HCT116 (cell line): ENCODE data around the gene COPE.

ENCODE experiments used
- EZH2phosphoT487 ChIP-seq: fragments of 200-600 bp; IDR thresholded peaks from 2 replicates; pipeline ENCODE4 v1.6.1; 2018; ENCODE audit warnings: antibody characterized with exemption, borderline replicate concordance
- FOSL1 ChIP-seq: IDR thresholded peaks from 2 replicates; pipeline ENCODE4 v1.6.1; 2012; ENCODE audit warnings: low read depth
- POLR2A ChIP-seq: IDR thresholded peaks from 2 replicates; pipeline ENCODE4 v1.7.0; 2011; ENCODE audit warnings: borderline replicate concordance; ENCODE audit not compliant: insufficient read depth, insufficient read length; ENCODE audit errors: extremely low read depth
- POLR2AphosphoS5 ChIP-seq: IDR thresholded peaks from 2 replicates; pipeline ENCODE4 v1.6.1; 2011; ENCODE audit warnings: mild to moderate bottlenecking, low read depth, low read length, moderate library complexity
- RAD21 ChIP-seq: IDR thresholded peaks from 2 replicates; pipeline ENCODE4 v1.6.1; 2012; ENCODE audit warnings: low read depth, mild to moderate bottlenecking
- SIN3A ChIP-seq: IDR thresholded peaks from 2 replicates; pipeline ENCODE4 v1.6.1; 2012; ENCODE audit warnings: low read depth
- ZFX ChIP-seq: fragments of 450-650 bp; IDR thresholded peaks from 2 replicates; pipeline ENCODE4 v1.6.1; 2017
- TF ChIP-seq, protein P1 (sequence below), 3 experiments: fragments of 200-600 bp in 1 of 3; sonication (generic) in 1 of 3; IDR thresholded peaks in 2 of 3; conservative IDR thresholded peaks in 1 of 3; 2 replicates each; pipeline ENCODE4 v1.5.1; 2012 to 2017; ENCODE audit warnings: low read depth in 2 of 3, low read length in 2 of 3, antibody characterized with exemption in 1 of 3, borderline replicate concordance in 1 of 3, control low read depth in 1 of 3, mild to moderate bottlenecking in 1 of 3, mixed read lengths in 1 of 3, mixed run types in 1 of 3, moderate library complexity in 1 of 3; ENCODE audit not compliant: insufficient read depth in 1 of 3
- TF ChIP-seq, protein P2 (sequence below): IDR thresholded peaks from 2 replicates; pipeline ENCODE4 v1.6.1; 2011; ENCODE audit warnings: mild to moderate bottlenecking, low read length, moderate library complexity; ENCODE audit not compliant: insufficient replicate concordance; ENCODE audit errors: extremely low read depth

DNA sequence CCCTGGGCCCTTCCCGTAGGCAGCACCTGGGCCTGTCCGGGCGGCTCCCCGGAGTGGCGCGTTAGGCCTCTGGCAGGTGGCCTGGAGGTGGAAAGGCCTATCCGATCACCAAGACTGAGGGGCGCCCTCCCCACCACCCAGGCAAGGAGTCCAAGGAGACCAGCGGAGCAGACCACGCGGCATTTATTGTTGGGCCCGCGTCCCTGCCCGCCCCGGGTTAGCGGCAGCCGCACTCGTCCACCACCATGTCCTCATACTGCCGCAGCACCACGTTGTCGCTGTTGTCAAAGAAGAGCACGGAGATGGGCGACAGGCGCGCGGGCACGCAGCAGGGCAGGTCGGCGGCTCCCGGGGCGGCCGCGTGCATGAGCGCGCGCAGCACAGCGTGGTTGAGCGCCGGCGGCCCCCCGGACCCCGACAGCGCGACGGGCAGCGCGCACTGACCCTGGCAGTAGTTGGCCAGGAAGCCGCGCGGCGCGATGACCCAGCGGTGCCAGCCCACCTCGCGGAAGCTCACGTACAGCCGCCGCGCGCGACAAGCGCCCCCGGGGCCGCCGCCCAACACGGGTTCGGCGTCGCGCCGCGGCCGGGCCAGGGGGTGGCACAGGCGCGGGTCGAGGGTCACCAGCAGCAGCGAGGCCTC is 50.7 kb downstream of the COPE start:
- TF ChIP-seq, protein P1, sequence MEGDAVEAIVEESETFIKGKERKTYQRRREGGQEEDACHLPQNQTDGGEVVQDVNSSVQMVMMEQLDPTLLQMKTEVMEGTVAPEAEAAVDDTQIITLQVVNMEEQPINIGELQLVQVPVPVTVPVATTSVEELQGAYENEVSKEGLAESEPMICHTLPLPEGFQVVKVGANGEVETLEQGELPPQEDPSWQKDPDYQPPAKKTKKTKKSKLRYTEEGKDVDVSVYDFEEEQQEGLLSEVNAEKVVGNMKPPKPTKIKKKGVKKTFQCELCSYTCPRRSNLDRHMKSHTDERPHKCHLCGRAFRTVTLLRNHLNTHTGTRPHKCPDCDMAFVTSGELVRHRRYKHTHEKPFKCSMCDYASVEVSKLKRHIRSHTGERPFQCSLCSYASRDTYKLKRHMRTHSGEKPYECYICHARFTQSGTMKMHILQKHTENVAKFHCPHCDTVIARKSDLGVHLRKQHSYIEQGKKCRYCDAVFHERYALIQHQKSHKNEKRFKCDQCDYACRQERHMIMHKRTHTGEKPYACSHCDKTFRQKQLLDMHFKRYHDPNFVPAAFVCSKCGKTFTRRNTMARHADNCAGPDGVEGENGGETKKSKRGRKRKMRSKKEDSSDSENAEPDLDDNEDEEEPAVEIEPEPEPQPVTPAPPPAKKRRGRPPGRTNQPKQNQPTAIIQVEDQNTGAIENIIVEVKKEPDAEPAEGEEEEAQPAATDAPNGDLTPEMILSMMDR (IDR thresholded peaks at IDR 0.05 in 2 of 3, conservative IDR thresholded peaks at IDR 0.05 in 1 of 3; ENCODE audit: borderline replicate concordance in 1 of 3, insufficient read depth in 1 of 3, low read depth in 2 of 3, low read length in 2 of 3) = no peak
- TF ChIP-seq FOSL1 (no peak), POLR2A (no peak), EZH2phosphoT487 (no peak), POLR2AphosphoS5 (no peak), SIN3A (no peak), RAD21 (no peak), ZFX (no peak)
- TF ChIP-seq, protein P2, sequence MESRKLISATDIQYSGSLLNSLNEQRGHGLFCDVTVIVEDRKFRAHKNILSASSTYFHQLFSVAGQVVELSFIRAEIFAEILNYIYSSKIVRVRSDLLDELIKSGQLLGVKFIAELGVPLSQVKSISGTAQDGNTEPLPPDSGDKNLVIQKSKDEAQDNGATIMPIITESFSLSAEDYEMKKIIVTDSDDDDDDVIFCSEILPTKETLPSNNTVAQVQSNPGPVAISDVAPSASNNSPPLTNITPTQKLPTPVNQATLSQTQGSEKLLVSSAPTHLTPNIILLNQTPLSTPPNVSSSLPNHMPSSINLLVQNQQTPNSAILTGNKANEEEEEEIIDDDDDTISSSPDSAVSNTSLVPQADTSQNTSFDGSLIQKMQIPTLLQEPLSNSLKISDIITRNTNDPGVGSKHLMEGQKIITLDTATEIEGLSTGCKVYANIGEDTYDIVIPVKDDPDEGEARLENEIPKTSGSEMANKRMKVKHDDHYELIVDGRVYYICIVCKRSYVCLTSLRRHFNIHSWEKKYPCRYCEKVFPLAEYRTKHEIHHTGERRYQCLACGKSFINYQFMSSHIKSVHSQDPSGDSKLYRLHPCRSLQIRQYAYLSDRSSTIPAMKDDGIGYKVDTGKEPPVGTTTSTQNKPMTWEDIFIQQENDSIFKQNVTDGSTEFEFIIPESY = no peak
